ENCODE measurements around the gene FNDC3B.

DNA sequence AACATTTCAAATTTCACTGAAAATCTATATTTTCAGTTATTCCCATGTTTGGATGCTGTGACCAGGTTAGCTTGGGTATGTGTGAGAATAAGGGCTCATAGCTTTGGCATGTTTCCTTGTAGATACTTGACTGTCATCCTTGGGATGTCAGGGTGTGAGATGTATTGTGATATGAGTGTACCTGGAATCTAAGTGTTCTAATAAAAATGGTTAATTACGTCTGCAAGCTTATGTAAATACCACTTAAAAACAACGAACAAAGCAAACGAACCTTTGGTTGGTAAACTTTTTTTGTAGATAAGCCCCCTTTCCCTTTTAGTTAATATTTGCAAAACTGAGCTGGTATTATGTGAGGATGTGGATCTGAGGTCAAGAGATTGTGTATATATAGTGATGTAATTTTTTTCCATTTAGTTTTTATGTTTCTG is 63.5 kb downstream of the FNDC3B start:
- no peak for TF ChIP-seq POLR2AphosphoS5 (IDR thresholded peaks at IDR 0.05; ENCODE audit: low read depth, low read length)
- TF ChIP-seq FOXP2 (optimal IDR thresholded peaks at IDR 0.05; ENCODE audit: borderline replicate concordance, extremely low read depth, extremely low read length, insufficient read depth) = no peak
- TF ChIP-seq, protein P1, sequence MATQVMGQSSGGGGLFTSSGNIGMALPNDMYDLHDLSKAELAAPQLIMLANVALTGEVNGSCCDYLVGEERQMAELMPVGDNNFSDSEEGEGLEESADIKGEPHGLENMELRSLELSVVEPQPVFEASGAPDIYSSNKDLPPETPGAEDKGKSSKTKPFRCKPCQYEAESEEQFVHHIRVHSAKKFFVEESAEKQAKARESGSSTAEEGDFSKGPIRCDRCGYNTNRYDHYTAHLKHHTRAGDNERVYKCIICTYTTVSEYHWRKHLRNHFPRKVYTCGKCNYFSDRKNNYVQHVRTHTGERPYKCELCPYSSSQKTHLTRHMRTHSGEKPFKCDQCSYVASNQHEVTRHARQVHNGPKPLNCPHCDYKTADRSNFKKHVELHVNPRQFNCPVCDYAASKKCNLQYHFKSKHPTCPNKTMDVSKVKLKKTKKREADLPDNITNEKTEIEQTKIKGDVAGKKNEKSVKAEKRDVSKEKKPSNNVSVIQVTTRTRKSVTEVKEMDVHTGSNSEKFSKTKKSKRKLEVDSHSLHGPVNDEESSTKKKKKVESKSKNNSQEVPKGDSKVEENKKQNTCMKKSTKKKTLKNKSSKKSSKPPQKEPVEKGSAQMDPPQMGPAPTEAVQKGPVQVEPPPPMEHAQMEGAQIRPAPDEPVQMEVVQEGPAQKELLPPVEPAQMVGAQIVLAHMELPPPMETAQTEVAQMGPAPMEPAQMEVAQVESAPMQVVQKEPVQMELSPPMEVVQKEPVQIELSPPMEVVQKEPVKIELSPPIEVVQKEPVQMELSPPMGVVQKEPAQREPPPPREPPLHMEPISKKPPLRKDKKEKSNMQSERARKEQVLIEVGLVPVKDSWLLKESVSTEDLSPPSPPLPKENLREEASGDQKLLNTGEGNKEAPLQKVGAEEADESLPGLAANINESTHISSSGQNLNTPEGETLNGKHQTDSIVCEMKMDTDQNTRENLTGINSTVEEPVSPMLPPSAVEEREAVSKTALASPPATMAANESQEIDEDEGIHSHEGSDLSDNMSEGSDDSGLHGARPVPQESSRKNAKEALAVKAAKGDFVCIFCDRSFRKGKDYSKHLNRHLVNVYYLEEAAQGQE (IDR thresholded peaks at IDR 0.05; ENCODE audit: insufficient read depth in 1 of 2, low read depth in 2 of 2, low read length in 2 of 2) = no peak
- TF ChIP-seq TAF1 (IDR thresholded peaks at IDR 0.05; ENCODE audit: borderline replicate concordance, insufficient read depth, low read length) = no peak

All from PFSK-1 (cell line).